Pancreas (tissue), 10 donors: ENCODE data around the gene DRAM1. TPM values are rescaled to one million over a fixed set of nuclear protein-coding genes. Genes with fewer than 3 reads are reported as not detected.
"Not testable (repeated sequence)": the region's sequence is repeated elsewhere in the genome, so short reads cannot be mapped to it uniquely, and the experiment has no call there.

ENCODE experiments used
- ATAC-seq, 4 donors: fragments of 200-7000 bp; cut with Tn5 transposase; one replicate each; pipeline versions ENCODE4 v1.8.0 to v1.9.1; 2020; ENCODE audit warnings: mild to moderate bottlenecking in 4 of 4, moderate library complexity in 4 of 4
- DNase-seq, 6 donors: peaks; one replicate each; pipeline ENCODE4 v3.0.0-alpha.2; 2020
- FAIRE-seq: peaks from 2 replicates; lab custom pipeline; 2012; peaks lifted over from hg19 to GRCh38; lab: Jason Lieb, UNC
- H3K27ac ChIP-seq, 4 donors: fragments of 200-600 bp; sonication (generic); 1 replicate in 3 of 4; 2 replicates in 1 of 4; pipeline versions ENCODE4 v1.5.0 to v1.8.0; 2020
- H3K27me3 ChIP-seq, 4 donors: fragments of 200-600 bp; one replicate each; pipeline ENCODE4 v1.8.0; 2021
- H3K36me3 ChIP-seq, 3 donors: fragments of 200-600 bp; sonication (generic) in 1 of 3; one replicate each; pipeline versions ENCODE4 v1.5.0 to v1.8.0; 2020 to 2021
- H3K4me1 ChIP-seq, 3 donors: fragments of 200-600 bp; one replicate each; pipeline ENCODE4 v1.8.0; 2021
- H3K4me3 ChIP-seq, 4 donors: fragments of 200-600 bp; sonication (generic) in 2 of 4; one replicate each; pipeline versions ENCODE4 v1.5.0 to v1.8.0; 2020 to 2021
- H3K9me3 ChIP-seq, 4 donors: fragments of 200-600 bp; one replicate each; pipeline ENCODE4 v1.8.0; 2021
- WGBS, 2 donors: extraction: QIAGEN DNeasy Blood & Tissue Kit; methylation state at CpG; one replicate each; pipeline ENCODE4 v1.1.7; 2013; 5-methylcytosine and 5-hydroxymethylcytosine counted together
- intact Hi-C, 3 donors: fragments of 100-400 bp; cut with DNase I; formaldehyde crosslinking; loops; one replicate each; pipeline versions ENCODE4 v1.11.1 to v1.14.2; 2022
- polyA plus RNA-seq, 2 donors: library from polyadenylated mRNA; stranded (reverse); fragments of 200-250 nt; gene quantifications; one replicate each; pipeline ENCODE4 v1.2.3, GENCODE V29; 2013
- total RNA-seq, 6 donors: library from RNA; stranded (reverse); fragmentation: NEBNext Ultra II Directional in 4 of 6; extraction: Animal tissue kit (Norgen Biotek cat#: 25700) in 4 of 6; gene quantifications; one replicate each; pipeline versions ENCODE4 v1.2.1 to v1.2.4, GENCODE V29; 2021 to 2023
- TF ChIP-seq, protein P1 (sequence below), 4 donors: fragments of 200-600 bp; sonication (generic) in 3 of 4; IDR thresholded peaks; one replicate each; pipeline versions ENCODE4 v1.5.0 to v1.8.0; 2021; ENCODE audit warnings: antibody characterized with exemption in 4 of 4
- donor health status: healthy with polysubstance abuse.
- donor health status: DM: no; HTN: no; CAD: no; lungs with moderate emphysema.
- donor health status: DM: no; HTN: no; CAD: no.
- donor health status: control.
- donor health status: control.
- donor health status: Bipolar disorder and iron deficiency.
- donor health status: DM: yes; HTN: yes; CAD: no.
- donor health status: DM: no; HTN: no; CAD: no.
- donor health status: DM: no; HTN: no; CAD: no.
- donor health status: DM: yes; HTN: yes; CAD: no.

DRAM1 gene
- total and polyA plus RNA-seq, 8 donors, result 3.1 to 15.0 (median 5.6) TPM

DNA sequence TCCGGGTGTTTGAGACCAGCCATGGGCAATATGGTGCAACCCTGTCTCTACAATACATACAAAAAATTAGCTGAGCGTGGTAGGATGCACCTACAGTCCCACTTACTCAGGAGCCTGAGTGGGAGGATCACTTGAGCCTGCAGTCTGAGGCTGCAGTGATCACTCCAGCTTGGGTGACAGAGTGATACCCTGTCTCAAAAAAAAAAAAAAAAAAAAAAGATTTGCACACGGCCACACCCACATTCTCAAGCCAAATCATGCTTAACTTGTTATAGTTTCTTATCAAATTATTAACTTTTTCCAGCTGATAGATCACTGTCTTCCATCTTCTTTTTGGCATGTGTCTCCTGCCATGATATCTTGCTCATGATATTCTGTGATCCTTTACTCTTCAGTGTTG is 6.8 kb downstream of the DRAM1 start:
- FAIRE-seq, result no peak
- Histone ChIP-seq H3K27ac (no peak overlapping the region), H3K4me3 (no peak overlapping the region), H3K27me3 (no peaks in the 10 kb centered on the region), H3K4me1 (peaks cover 0 to 17% (median 0%) of the 10 kb centered on the region in 3 donors), H3K9me3 (no peaks in the 10 kb centered on the region), H3K36me3 (no peaks in the 10 kb centered on the region)
- 94 to 95% methylated on average over 3 of the region's 3 CpGs for WGBS, 2 donors
- DNase-seq, result no peak
- intact Hi-C loops, result no loop called here
- TF ChIP-seq, protein P1, sequence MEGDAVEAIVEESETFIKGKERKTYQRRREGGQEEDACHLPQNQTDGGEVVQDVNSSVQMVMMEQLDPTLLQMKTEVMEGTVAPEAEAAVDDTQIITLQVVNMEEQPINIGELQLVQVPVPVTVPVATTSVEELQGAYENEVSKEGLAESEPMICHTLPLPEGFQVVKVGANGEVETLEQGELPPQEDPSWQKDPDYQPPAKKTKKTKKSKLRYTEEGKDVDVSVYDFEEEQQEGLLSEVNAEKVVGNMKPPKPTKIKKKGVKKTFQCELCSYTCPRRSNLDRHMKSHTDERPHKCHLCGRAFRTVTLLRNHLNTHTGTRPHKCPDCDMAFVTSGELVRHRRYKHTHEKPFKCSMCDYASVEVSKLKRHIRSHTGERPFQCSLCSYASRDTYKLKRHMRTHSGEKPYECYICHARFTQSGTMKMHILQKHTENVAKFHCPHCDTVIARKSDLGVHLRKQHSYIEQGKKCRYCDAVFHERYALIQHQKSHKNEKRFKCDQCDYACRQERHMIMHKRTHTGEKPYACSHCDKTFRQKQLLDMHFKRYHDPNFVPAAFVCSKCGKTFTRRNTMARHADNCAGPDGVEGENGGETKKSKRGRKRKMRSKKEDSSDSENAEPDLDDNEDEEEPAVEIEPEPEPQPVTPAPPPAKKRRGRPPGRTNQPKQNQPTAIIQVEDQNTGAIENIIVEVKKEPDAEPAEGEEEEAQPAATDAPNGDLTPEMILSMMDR (IDR thresholded peaks at IDR 0.05), result no peak
- ATAC-seq, result no peak

GRCh38 chr12:101884781-101885340 is 7.5 kb downstream of the DRAM1 start:
- intact Hi-C loops, H3K27me3 ChIP-seq, H3K36me3 ChIP-seq, H3K4me3 ChIP-seq, H3K9me3 ChIP-seq, FAIRE-seq, H3K27ac ChIP-seq, DNase-seq, ATAC-seq: not testable (repeated sequence)
- peaks cover 0 to 17% (median 0%) of the 10 kb centered on the region in 3 donors for H3K4me1 ChIP-seq
- WGBS, 2 donors, result 85 to 86% methylated on average over 10 of the region's 10 CpGs

DNA sequence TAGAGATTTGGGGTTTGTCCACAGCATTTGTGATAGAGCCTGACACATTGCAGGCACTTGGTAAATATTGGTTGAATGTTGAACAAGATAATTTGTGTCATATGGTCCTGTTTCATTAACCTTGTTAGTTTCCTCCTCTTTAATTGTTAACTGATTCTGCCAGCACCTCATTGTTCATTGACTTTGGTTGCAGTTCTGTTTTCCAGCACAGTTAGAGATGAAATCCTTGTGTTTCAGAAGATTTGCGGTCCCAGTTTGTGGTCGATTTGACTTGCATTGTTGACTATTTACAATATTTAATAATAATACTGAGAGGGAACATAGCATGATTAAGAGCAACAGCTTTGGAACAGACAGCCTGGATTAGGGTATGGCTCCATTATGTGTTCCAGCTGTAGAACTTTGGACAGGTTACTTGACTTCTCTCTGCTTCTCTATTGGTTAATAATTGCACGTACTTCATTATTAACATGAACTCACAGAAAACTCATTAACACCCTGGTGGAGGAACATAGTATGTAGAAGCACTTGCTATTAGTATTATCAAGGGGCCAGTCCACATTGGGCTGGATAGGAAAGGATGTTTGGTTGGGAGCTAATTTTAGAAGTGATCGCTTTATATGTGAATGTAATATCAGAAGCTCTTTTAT is 8.7 kb downstream of the DRAM1 start:
- intact Hi-C loops, result no loop called here
- 70 to 76% methylated on average over 4 of the region's 4 CpGs for WGBS, 2 donors
- H3K27me3 ChIP-seq, result no peaks in the 10 kb centered on the region
- H3K9me3 ChIP-seq, result no peaks in the 10 kb centered on the region
- ATAC-seq (no peak), DNase-seq (no peak), FAIRE-seq (no peak)
- no peak overlapping the region for H3K4me3 ChIP-seq
- no peaks in the 10 kb centered on the region for H3K36me3 ChIP-seq
- TF ChIP-seq, protein P1 (IDR thresholded peaks at IDR 0.05), result no peak
- H3K27ac ChIP-seq, result no peak overlapping the region
- H3K4me1 ChIP-seq, result peaks cover 0 to 19% (median 0%) of the 10 kb centered on the region in 3 donors

- no peak for FAIRE-seq
- no peak for ATAC-seq
- 82 to 86% methylated on average over 6 of the region's 6 CpGs for WGBS, 2 donors
- peaks cover 6 to 35% (median 8%) of the 10 kb centered on the region in 3 donors for H3K4me1 ChIP-seq
- no peak overlapping the region for H3K27ac ChIP-seq
- H3K4me3 ChIP-seq, result no peak overlapping the region
- H3K36me3 ChIP-seq, result no peaks in the 10 kb centered on the region
- H3K27me3 ChIP-seq, result no peaks in the 10 kb centered on the region
- DNase-seq, result no peak
- intact Hi-C loops, result no loop called here
- TF ChIP-seq, protein P1 (IDR thresholded peaks at IDR 0.05), result no peak
- no peaks in the 10 kb centered on the region for H3K9me3 ChIP-seq
Measured at GRCh38 chr12:101889211-101889752, 11.9 kb downstream of the DRAM1 start.

- no peak overlapping the region for H3K4me3 ChIP-seq
- no peak for FAIRE-seq
- peak in 1 of 6 donors; percentile 57 for DNase-seq
Measured at GRCh38 chr12:101891462-101891971, 14.1 kb downstream of the DRAM1 start.

More at GRCh38 chr12:101891462-101891971, 14.1 kb downstream of the DRAM1 start:
- no peaks in the 10 kb centered on the region for H3K9me3 ChIP-seq
- H3K27me3 ChIP-seq, result no peaks in the 10 kb centered on the region
- TF ChIP-seq, protein P1 (IDR thresholded peaks at IDR 0.05), result no peak
- H3K4me1 ChIP-seq, result peaks cover 6 to 25% (median 8%) of the 10 kb centered on the region in 3 donors
- H3K36me3 ChIP-seq, result no peaks in the 10 kb centered on the region
- ATAC-seq, result peak; percentile 21 to 84 (median 73)
- intact Hi-C loops, result no loop called here
- WGBS, 2 donors, result 5 to 10% methylated on average over 3 of the region's 3 CpGs
- peak overlapping the region in 3 of 4 donors; percentile 1 to 79 (median 43) for H3K27ac ChIP-seq
